Bronchial epithelial cell (primary cell): ENCODE measurements around the gene MAP3K20. TPM values are rescaled to one million over a fixed set of nuclear protein-coding genes. Genes with fewer than 3 reads are reported as not detected.

ENCODE experiments used
- DNase-seq: peaks from one replicate; pipeline ENCODE4 v3.0.0-alpha.2; 2010; ENCODE audit warnings: low read depth
- FAIRE-seq: peaks from 2 replicates; lab custom pipeline; 2011; peaks lifted over from hg19 to GRCh38; lab: Jason Lieb, UNC
- H3K27me3 ChIP-seq: 2 replicates; pipeline ENCODE4 v1.5.1; 2011; ENCODE audit warnings: low read length; ENCODE audit not compliant: control insufficient read depth, insufficient read depth
- H3K36me3 ChIP-seq: 2 replicates; pipeline ENCODE4 v1.5.1; 2011; ENCODE audit warnings: low read length; ENCODE audit not compliant: control insufficient read depth, insufficient read depth
- H3K4me3 ChIP-seq: 2 replicates; pipeline ENCODE4 v1.5.1; 2011; ENCODE audit warnings: mild to moderate bottlenecking, low read depth, low read length, control low read depth
- CTCF ChIP-seq: IDR thresholded peaks from 2 replicates; pipeline ENCODE4 v1.5.1; 2011; ENCODE audit warnings: mild to moderate bottlenecking, moderate library complexity, low read length, control low read depth, inconsistent platforms; ENCODE audit not compliant: insufficient read depth, severe bottlenecking
- total RNA-seq: library from RNA; depleted of rRNA; stranded (reverse); fragments of >200 nt; gene quantifications from 2 replicates; pipeline ENCODE4 v1.2.1, GENCODE V29; 2014

The MAP3K20 gene
- total RNA-seq, 1 donor from 2014 or later, result 43.2 TPM

- peak; percentile 39 for DNase-seq
- FAIRE-seq, result no peak
These were observed 116.4 kb downstream of the MAP3K20 start for GRCh38 chr2:173192071-173192470.

DNA sequence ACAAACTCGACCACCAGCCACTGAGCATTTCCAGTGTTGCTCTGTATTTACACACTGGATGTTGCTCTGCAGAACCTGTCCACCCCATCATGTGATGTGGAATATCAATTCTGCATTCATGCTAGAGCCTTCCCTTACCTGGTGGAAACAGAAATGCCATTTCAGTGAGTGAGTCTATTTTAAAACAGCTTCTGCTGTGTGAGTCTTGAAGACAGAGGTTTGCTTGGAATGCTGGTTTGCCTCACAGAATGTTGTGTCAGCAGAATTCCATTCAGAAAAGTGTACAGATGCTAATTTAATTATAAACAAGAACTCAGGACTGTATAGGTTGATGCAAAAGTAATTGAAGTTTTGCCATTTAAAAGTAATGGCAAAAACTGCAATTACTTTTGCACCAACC lies 118.3 kb downstream of the MAP3K20 start:
- Histone ChIP-seq H3K36me3 (peaks cover 1% of the 10 kb centered on the region), H3K4me3 (no peak overlapping the region), H3K27me3 (no peaks in the 10 kb centered on the region)
- TF ChIP-seq CTCF, result no peak
- peak; percentile 86 for FAIRE-seq
- DNase-seq, result peak; percentile 53

More at GRCh38 chr2:173192071-173192470, 116.4 kb downstream of the MAP3K20 start:
- H3K36me3 ChIP-seq, result no peaks in the 10 kb centered on the region
- TF ChIP-seq CTCF, result no peak
- no peak overlapping the region for H3K4me3 ChIP-seq
- no peaks in the 10 kb centered on the region for H3K27me3 ChIP-seq

GRCh38 chr2:173195100-173195499 lies 119.5 kb downstream of the MAP3K20 start:
- no peak for DNase-seq
- no peak for TF ChIP-seq CTCF
- Histone ChIP-seq H3K27me3 (no peaks in the 10 kb centered on the region), H3K36me3 (peaks cover 1% of the 10 kb centered on the region), H3K4me3 (no peak overlapping the region)
- no peak for FAIRE-seq

DNA sequence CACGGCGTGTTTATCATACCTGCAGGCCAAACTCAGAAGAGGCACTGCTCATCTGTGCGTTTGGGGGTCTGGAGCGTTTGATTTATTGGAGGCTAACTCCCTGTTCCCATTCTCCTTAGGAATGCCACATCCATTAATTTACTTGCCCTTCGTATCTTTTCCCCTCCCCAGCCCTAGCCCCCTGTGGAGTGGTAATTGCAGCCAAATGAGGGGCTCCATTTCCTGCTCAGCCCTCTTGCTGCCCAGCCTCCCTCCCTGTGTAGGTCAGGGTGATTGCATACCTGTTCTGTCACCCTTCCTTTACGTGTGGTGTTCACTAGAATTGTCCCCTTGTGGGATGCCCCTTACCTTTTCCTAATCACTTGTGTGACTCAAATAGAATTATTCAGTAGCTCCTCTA lies 120.4 kb downstream of the MAP3K20 start:
- TF ChIP-seq CTCF, result no peak
- FAIRE-seq (no peak), DNase-seq (no peak)
- no peak overlapping the region for H3K4me3 ChIP-seq
- H3K27me3 ChIP-seq, result no peaks in the 10 kb centered on the region
- peaks cover 1% of the 10 kb centered on the region for H3K36me3 ChIP-seq

- FAIRE-seq (no peak), DNase-seq (no peak)
- no peaks in the 10 kb centered on the region for H3K27me3 ChIP-seq
- H3K36me3 ChIP-seq, result peaks cover 1% of the 10 kb centered on the region
- TF ChIP-seq CTCF, result no peak
- no peak overlapping the region for H3K4me3 ChIP-seq
These were observed 121.0 kb downstream of the MAP3K20 start for GRCh38 chr2:173196638-173197037.

DNA sequence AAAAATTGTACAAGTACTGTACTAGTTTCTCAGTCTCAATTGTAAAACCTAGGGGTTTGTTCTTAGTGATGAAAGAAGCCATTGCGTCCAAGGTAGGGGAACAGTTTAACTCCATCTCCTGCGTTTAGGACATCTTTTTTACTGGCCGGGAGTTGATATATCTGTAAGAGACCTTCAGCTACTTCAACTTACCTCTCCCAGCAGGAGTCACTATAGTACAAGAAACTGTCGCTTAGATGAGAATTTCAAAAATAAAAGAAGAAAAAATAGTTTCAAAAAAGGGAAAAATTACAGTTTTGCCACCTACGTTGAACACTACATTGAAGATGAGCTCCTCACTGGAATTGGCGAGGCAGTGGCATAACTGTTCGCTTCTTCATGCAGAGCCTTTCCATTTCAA lies 122.7 kb downstream of the MAP3K20 start:
- no peak for FAIRE-seq
- peaks cover 1% of the 10 kb centered on the region for H3K36me3 ChIP-seq

More for the DNA sequence above, 122.7 kb downstream of the MAP3K20 start:
- Histone ChIP-seq H3K4me3 (no peak overlapping the region), H3K27me3 (no peaks in the 10 kb centered on the region)
- no peak for DNase-seq
- TF ChIP-seq CTCF, result no peak
